Skin epidermis (tissue), 12 donors: ENCODE data around the gene SLC4A9.

ENCODE experiments used
- H3K27ac ChIP-seq, 21 experiments: fragments of 200-600 bp; sonication (generic) in 11 of 21; one replicate each; pipeline ENCODE4 v1.5.0; 2020; ENCODE audit warnings: mild to moderate bottlenecking in 3 of 21, inconsistent platforms in 2 of 21, moderate library complexity in 2 of 21
- H3K4me3 ChIP-seq, 7 experiments: fragments of 200-600 bp; sonication (generic) in 2 of 7; one replicate each; pipeline ENCODE4 v1.5.0; 2020; ENCODE audit warnings: inconsistent platforms in 2 of 7, mild to moderate bottlenecking in 2 of 7, moderate library complexity in 1 of 7

Gene SLC4A9

GRCh38 chr5:140360101-140360500 lies at the start of gene SLC4A9:
TSS of gene SLC4A9 (plus strand) at chr5:140360194. CDS start at chr5:140360237, 43 bp downstream.
- no peak within 1 kb of the TSS for H3K4me3 ChIP-seq
- no peak within 1 kb of the TSS for H3K27ac ChIP-seq

- Histone ChIP-seq H3K27ac (peak overlapping the region in 2 of 21 experiments; percentile 26 to 36), H3K4me3 (no peak overlapping the region)
Measured at GRCh38 chr5:140310434-140310833, 49.6 kb upstream of the SLC4A9 start.

GRCh38 chr5:140311011-140311467 lies 49.0 kb upstream of the SLC4A9 start:
- H3K27ac ChIP-seq, result peak overlapping the region in 4 of 21 experiments; percentile 6 to 56 (median 34)
- H3K4me3 ChIP-seq, result no peak overlapping the region

GRCh38 chr5:140312067-140312790 lies 47.8 kb upstream of the SLC4A9 start:
- Histone ChIP-seq H3K27ac (peak overlapping the region in 14 of 21 experiments; percentile 2 to 71 (median 34)), H3K4me3 (no peak overlapping the region)

- H3K27ac ChIP-seq, result peak overlapping the region in 10 of 21 experiments; percentile 0 to 71 (median 30)
- no peak overlapping the region for H3K4me3 ChIP-seq
Measured at GRCh38 chr5:140312791-140313189, 47.2 kb upstream of the SLC4A9 start.

- H3K4me3 ChIP-seq, result no peak overlapping the region
- H3K27ac ChIP-seq, result peak overlapping the region in 1 of 21 experiments; percentile 3
Measured at GRCh38 chr5:140317859-140318258, 42.1 kb upstream of the SLC4A9 start.

GRCh38 chr5:140318792-140319191 lies 41.2 kb upstream of the SLC4A9 start:
- Histone ChIP-seq H3K4me3 (no peak overlapping the region), H3K27ac (no peak overlapping the region)

- Histone ChIP-seq H3K27ac (no peak overlapping the region), H3K4me3 (no peak overlapping the region)
Measured at GRCh38 chr5:140319833-140320232, 40.2 kb upstream of the SLC4A9 start.

- Histone ChIP-seq H3K4me3 (no peak overlapping the region), H3K27ac (peak overlapping the region in 2 of 21 experiments; percentile 10 to 28)
Measured at GRCh38 chr5:140321796-140322195, 38.2 kb upstream of the SLC4A9 start.

- Histone ChIP-seq H3K4me3 (no peak overlapping the region), H3K27ac (peak overlapping the region in 20 of 21 experiments; percentile 5 to 78 (median 50))
Measured at GRCh38 chr5:140322751-140323731, 37.0 kb upstream of the SLC4A9 start.

- H3K4me3 ChIP-seq, result no peak overlapping the region
- peak overlapping the region in 8 of 21 experiments; percentile 0 to 72 (median 15) for H3K27ac ChIP-seq
Measured at GRCh38 chr5:140324041-140324600, 35.9 kb upstream of the SLC4A9 start.

GRCh38 chr5:140324617-140325241 lies 35.3 kb upstream of the SLC4A9 start:
- no peak overlapping the region for H3K4me3 ChIP-seq
- peak overlapping the region in 5 of 21 experiments; percentile 0 to 72 (median 14) for H3K27ac ChIP-seq

GRCh38 chr5:140325486-140325885 lies 34.5 kb upstream of the SLC4A9 start:
- Histone ChIP-seq H3K27ac (peak overlapping the region in 1 of 21 experiments; percentile 72), H3K4me3 (no peak overlapping the region)

- H3K27ac ChIP-seq, result no peak overlapping the region
- no peak overlapping the region for H3K4me3 ChIP-seq
Measured at GRCh38 chr5:140327589-140327988, 32.4 kb upstream of the SLC4A9 start.

GRCh38 chr5:140328036-140328764 lies 31.8 kb upstream of the SLC4A9 start:
- no peak overlapping the region for H3K27ac ChIP-seq
- no peak overlapping the region for H3K4me3 ChIP-seq

- no peak overlapping the region for H3K4me3 ChIP-seq
- peak overlapping the region in 1 of 21 experiments; percentile 28 for H3K27ac ChIP-seq
Measured at GRCh38 chr5:140329739-140330481, 30.1 kb upstream of the SLC4A9 start.

- no peak overlapping the region for H3K4me3 ChIP-seq
- H3K27ac ChIP-seq, result no peak overlapping the region
Measured at GRCh38 chr5:140331638-140332037, 28.4 kb upstream of the SLC4A9 start.

GRCh38 chr5:140336388-140336787 lies 23.6 kb upstream of the SLC4A9 start:
- H3K4me3 ChIP-seq, result no peak overlapping the region
- peak overlapping the region in 2 of 21 experiments; percentile 15 to 56 for H3K27ac ChIP-seq
